HEK293 (cell line): ENCODE measurements around the gene TCF7L1.

Experiments
- CTCF ChIA-PET: fragments of 350-600 bp; formaldehyde crosslinking; extraction: SDS; loops from one replicate; lab custom pipeline; 2021; ENCODE audit warnings: antibody characterized with exemption; lab: Yijun Ruan, JAX
- POLR2A ChIA-PET: fragments of 300-600 bp; formaldehyde crosslinking; extraction: SDS; loops from one replicate; lab custom pipeline; 2020; ENCODE audit warnings: antibody characterized with exemption, inconsistent platforms; lab: Yijun Ruan, JAX
- H3K27ac ChIP-seq: fragments of 200-500 bp; sonication (Bioruptor generic); 2 replicates; pipeline ENCODE4 v1.5.1; 2014; ENCODE audit warnings: low read depth, low read length, control low read depth, inconsistent platforms; ENCODE audit errors: extremely low read depth
- H3K36me3 ChIP-seq, 2 experiments: fragments of 200-500 bp in 1 of 2; sonication (Bioruptor generic) in 1 of 2; 1 replicate in 1 of 2; 2 replicates in 1 of 2; pipeline ENCODE4 v1.5.1; 2014 to 2017; ENCODE audit warnings: inconsistent platforms in 2 of 2, low read length in 2 of 2; ENCODE audit not compliant: control insufficient read depth in 2 of 2, insufficient read depth in 1 of 2
- H3K4me1 ChIP-seq: fragments of 200-500 bp; sonication (Bioruptor generic); 2 replicates; pipeline ENCODE4 v1.5.1; 2014; ENCODE audit warnings: mild to moderate bottlenecking, low read length, inconsistent platforms; ENCODE audit not compliant: control insufficient read depth, insufficient read depth
- H3K4me3 ChIP-seq: 2 replicates; pipeline ENCODE4 v1.5.1; 2011; ENCODE audit warnings: low read depth, mild to moderate bottlenecking, control low read depth, low read length, moderate library complexity
- H3K9me3 ChIP-seq: fragments of 200-500 bp; sonication (Bioruptor generic); 2 replicates; pipeline ENCODE4 v1.5.1; 2014; ENCODE audit warnings: low read depth, low read length, inconsistent platforms; ENCODE audit not compliant: control insufficient read depth, insufficient read depth
- GFI1B ChIP-seq: fragments of 450-650 bp; formaldehyde crosslinking; IDR thresholded peaks from 2 replicates; pipeline ENCODE4 v1.5.1; 2016; ENCODE audit warnings: missing biosample characterization, missing genetic modification characterization
- GLI4 ChIP-seq: fragments of 450-650 bp; formaldehyde crosslinking; IDR thresholded peaks from 2 replicates; pipeline ENCODE4 v1.5.1; 2016; ENCODE audit warnings: missing biosample characterization, missing genetic modification characterization
- KLF8 ChIP-seq: fragments of 450-650 bp; formaldehyde crosslinking; IDR thresholded peaks from 2 replicates; pipeline ENCODE4 v1.5.1; 2016; ENCODE audit warnings: missing biosample characterization, missing genetic modification characterization
- KLF9 ChIP-seq: fragments of 450-650 bp; formaldehyde crosslinking; IDR thresholded peaks from 2 replicates; pipeline ENCODE4 v1.5.1; 2016; ENCODE audit warnings: missing biosample characterization, missing genetic modification characterization, low read depth
- SALL2 ChIP-seq: fragments of 450-650 bp; formaldehyde crosslinking; IDR thresholded peaks from 2 replicates; pipeline ENCODE4 v1.5.0; 2017; ENCODE audit warnings: missing biosample characterization, mild to moderate bottlenecking, missing genetic modification characterization, borderline replicate concordance
- SP7 ChIP-seq: fragments of 450-650 bp; formaldehyde crosslinking; IDR thresholded peaks from 2 replicates; pipeline ENCODE4 v1.5.1; 2016; ENCODE audit warnings: missing biosample characterization, missing genetic modification characterization
- TRIM28 ChIP-seq: IDR thresholded peaks from 2 replicates; pipeline ENCODE4 v1.6.1; 2011; ENCODE audit warnings: low read length, control low read depth, borderline replicate concordance
- ZEB2 ChIP-seq: fragments of 450-650 bp; formaldehyde crosslinking; IDR thresholded peaks from 2 replicates; pipeline ENCODE4 v1.5.1; 2016; ENCODE audit warnings: missing biosample characterization, missing genetic modification characterization
- ZFP3 ChIP-seq: fragments of 450-650 bp; formaldehyde crosslinking; IDR thresholded peaks from 2 replicates; pipeline ENCODE4 v1.5.1; 2016; ENCODE audit warnings: low read depth, missing biosample characterization, missing genetic modification characterization
- ZNF174 ChIP-seq: fragments of 450-650 bp; formaldehyde crosslinking; IDR thresholded peaks from 2 replicates; pipeline ENCODE4 v1.5.0; 2017; ENCODE audit warnings: missing biosample characterization, mild to moderate bottlenecking, missing genetic modification characterization
- ZNF239 ChIP-seq: fragments of 450-650 bp; formaldehyde crosslinking; IDR thresholded peaks from 2 replicates; pipeline ENCODE4 v1.5.1; 2016; ENCODE audit warnings: missing biosample characterization, missing genetic modification characterization
- ZNF274 ChIP-seq, 2 experiments: fragments of 200-500 bp in 1 of 2; fragments of 450-650 bp in 1 of 2; sonication (Bioruptor generic) in 1 of 2; formaldehyde crosslinking in 1 of 2; IDR thresholded peaks; 2 replicates each; pipeline versions ENCODE4 v1.5.1 to v1.6.1; 2014 to 2016; ENCODE audit warnings: borderline replicate concordance in 1 of 2, inconsistent platforms in 1 of 2, low read length in 1 of 2, missing biosample characterization in 1 of 2, missing genetic modification characterization in 1 of 2
- ZNF423 ChIP-seq: fragments of 450-650 bp; formaldehyde crosslinking; IDR thresholded peaks from 2 replicates; pipeline ENCODE4 v1.5.1; 2016; ENCODE audit warnings: missing biosample characterization, missing genetic modification characterization
- ZNF510 ChIP-seq: fragments of 450-650 bp; formaldehyde crosslinking; IDR thresholded peaks from 2 replicates; pipeline ENCODE4 v1.5.1; 2018; ENCODE audit warnings: mild to moderate bottlenecking, missing genetic modification characterization, missing biosample characterization; ENCODE audit not compliant: insufficient replicate concordance
- ZNF529 ChIP-seq: fragments of 450-650 bp; formaldehyde crosslinking; IDR thresholded peaks from 2 replicates; pipeline ENCODE4 v1.5.1; 2017; ENCODE audit warnings: missing genetic modification characterization, missing biosample characterization; ENCODE audit not compliant: insufficient replicate concordance
- ZNF621 ChIP-seq: fragments of 450-650 bp; formaldehyde crosslinking; IDR thresholded peaks from 2 replicates; pipeline ENCODE4 v1.5.1; 2017; ENCODE audit warnings: missing biosample characterization, missing genetic modification characterization
- ZNF664 ChIP-seq: fragments of 450-650 bp; formaldehyde crosslinking; IDR thresholded peaks from 2 replicates; pipeline ENCODE4 v1.5.1; 2016; ENCODE audit warnings: missing biosample characterization, missing genetic modification characterization
- ZNF707 ChIP-seq: fragments of 450-650 bp; formaldehyde crosslinking; IDR thresholded peaks from 2 replicates; pipeline ENCODE4 v1.5.1; 2016; ENCODE audit warnings: missing biosample characterization, missing genetic modification characterization
- ZNF76 ChIP-seq: fragments of 450-650 bp; formaldehyde crosslinking; IDR thresholded peaks from 2 replicates; pipeline ENCODE4; 2016; ENCODE audit warnings: low read depth, missing biosample characterization, missing genetic modification characterization, borderline replicate concordance
- ZNF791 ChIP-seq: fragments of 450-650 bp; formaldehyde crosslinking; IDR thresholded peaks from 2 replicates; pipeline ENCODE4 v1.5.1; 2016; ENCODE audit warnings: missing biosample characterization, missing genetic modification characterization
- ZNF792 ChIP-seq: fragments of 450-650 bp; formaldehyde crosslinking; IDR thresholded peaks from 2 replicates; pipeline ENCODE4 v1.5.1; 2016; ENCODE audit warnings: missing biosample characterization, missing genetic modification characterization
- TF ChIP-seq, protein P1 (sequence below): fragments of 450-650 bp; formaldehyde crosslinking; IDR thresholded peaks from 2 replicates; pipeline ENCODE4 v1.5.1; 2016; ENCODE audit warnings: missing biosample characterization, missing genetic modification characterization, low read depth

Gene TCF7L1

DNA sequence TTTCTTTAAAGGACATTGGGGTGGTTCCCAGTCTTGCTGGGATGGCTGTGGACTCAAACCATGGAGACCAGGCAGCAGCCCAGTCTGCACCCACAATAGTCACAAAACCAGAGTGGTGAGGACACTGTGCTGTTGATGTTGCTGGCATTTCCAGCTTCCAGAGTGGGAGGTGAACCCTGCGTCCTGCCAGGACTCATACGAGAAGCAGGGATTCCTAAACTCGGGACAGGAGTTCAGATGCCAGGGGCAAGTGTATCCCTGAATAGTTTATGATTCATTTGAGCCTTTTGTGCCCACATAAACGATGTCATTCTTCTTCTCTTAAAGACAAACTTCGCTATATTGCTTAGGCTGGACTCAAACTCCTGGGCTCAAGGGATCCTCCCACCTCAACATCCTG lies 62.8 kb downstream of the TCF7L1 start:
- no peak for TF ChIP-seq ZNF707
- no peak for TF ChIP-seq SP7
- TF ChIP-seq ZNF274 (IDR thresholded peaks at IDR 0.05; ENCODE audit: low read length), result no peak
- TF ChIP-seq ZNF274 (tag by site-specific recombination; IDR thresholded peaks at IDR 0.05; ENCODE audit: borderline replicate concordance), result no peak
- no peak for TF ChIP-seq ZNF621 (tag by site-specific recombination)
- no peak for TF ChIP-seq ZNF423
- no peak for TF ChIP-seq GLI4 (tag by site-specific recombination)
- TF ChIP-seq ZNF791 (tag by site-specific recombination), result no peak
- no peak for TF ChIP-seq SALL2 (tag by site-specific recombination)
- no peak for TF ChIP-seq GFI1B (tag by site-specific recombination)
- no peak for TF ChIP-seq ZNF792
- no peak for TF ChIP-seq KLF8 (tag by site-specific recombination)
- TF ChIP-seq ZNF76 (tag by site-specific recombination), result no peak
- TF ChIP-seq ZNF239 (tag by site-specific recombination), result no peak
- TF ChIP-seq KLF9 (tag by site-specific recombination), result no peak
- TF ChIP-seq ZNF529 (tag by site-specific recombination), result no peak
- no peak for TF ChIP-seq ZEB2 (tag by site-specific recombination)
- TF ChIP-seq, all 188 proteins: peak for 0
- H3K4me3 ChIP-seq, result no peak overlapping the region
- no peaks in the 10 kb centered on the region for H3K4me1 ChIP-seq
- H3K9me3 ChIP-seq, result no peaks in the 10 kb centered on the region
- POLR2A ChIA-PET, result no interaction called here
- CTCF ChIA-PET, result interaction anchor here (0.5 kb wide), 1 partner anchor 10 kb away, joined by 3 read pairs; no protein-coding TSS in a partner anchor
- no peak overlapping the region for H3K27ac ChIP-seq
- H3K36me3 ChIP-seq, result no peaks in the 10 kb centered on the region

- TF ChIP-seq TRIM28 (no peak), KLF8 (tag by site-specific recombination) (no peak), ZNF664 (tag by site-specific recombination) (no peak), ZNF510 (tag by site-specific recombination) (no peak), SP7 (no peak), ZNF174 (tag by site-specific recombination) (no peak)
- TF ChIP-seq, protein P1, sequence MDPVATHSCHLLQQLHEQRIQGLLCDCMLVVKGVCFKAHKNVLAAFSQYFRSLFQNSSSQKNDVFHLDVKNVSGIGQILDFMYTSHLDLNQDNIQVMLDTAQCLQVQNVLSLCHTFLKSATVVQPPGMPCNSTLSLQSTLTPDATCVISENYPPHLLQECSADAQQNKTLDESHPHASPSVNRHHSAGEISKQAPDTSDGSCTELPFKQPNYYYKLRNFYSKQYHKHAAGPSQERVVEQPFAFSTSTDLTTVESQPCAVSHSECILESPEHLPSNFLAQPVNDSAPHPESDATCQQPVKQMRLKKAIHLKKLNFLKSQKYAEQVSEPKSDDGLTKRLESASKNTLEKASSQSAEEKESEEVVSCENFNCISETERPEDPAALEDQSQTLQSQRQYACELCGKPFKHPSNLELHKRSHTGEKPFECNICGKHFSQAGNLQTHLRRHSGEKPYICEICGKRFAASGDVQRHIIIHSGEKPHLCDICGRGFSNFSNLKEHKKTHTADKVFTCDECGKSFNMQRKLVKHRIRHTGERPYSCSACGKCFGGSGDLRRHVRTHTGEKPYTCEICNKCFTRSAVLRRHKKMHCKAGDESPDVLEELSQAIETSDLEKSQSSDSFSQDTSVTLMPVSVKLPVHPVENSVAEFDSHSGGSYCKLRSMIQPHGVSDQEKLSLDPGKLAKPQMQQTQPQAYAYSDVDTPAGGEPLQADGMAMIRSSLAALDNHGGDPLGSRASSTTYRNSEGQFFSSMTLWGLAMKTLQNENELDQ (tag by site-specific recombination), result no peak
- ChIA-PET POLR2A (no interaction called here), CTCF (interaction anchor here (0.6 to 1.8 kb wide), 4 partner anchors 14 to 75 kb away, joined by 3 to 5 read pairs (median 4); no protein-coding TSS in a partner anchor)
- H3K27ac ChIP-seq, result no peak overlapping the region
- H3K4me1 ChIP-seq, result no peaks in the 10 kb centered on the region
- no peaks in the 10 kb centered on the region for H3K36me3 ChIP-seq
- no peak overlapping the region for H3K4me3 ChIP-seq
- H3K9me3 ChIP-seq, result no peaks in the 10 kb centered on the region
These were observed 66.5 kb downstream of the TCF7L1 start for GRCh38 chr2:85199698-85200097.

DNA sequence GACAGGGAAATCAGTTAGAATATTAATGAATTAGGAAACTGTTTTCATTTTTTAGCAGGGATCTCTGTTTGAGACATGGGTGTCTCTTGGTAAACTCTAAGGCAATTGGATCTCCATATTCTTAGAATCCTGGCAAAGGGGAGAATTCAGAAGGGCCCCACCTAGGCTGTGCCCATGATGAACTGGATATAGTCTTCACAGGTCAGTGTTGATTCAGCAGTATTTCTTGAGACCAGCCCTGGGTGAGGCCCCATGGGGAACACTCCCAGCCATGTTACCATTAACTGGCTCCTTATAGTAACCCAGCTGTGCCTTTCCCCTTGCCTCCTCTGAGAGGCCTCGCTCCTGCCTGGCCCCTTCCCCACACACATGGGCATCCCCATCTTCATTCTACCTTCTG lies 76.7 kb downstream of the TCF7L1 start:
- no peak for TF ChIP-seq ZFP3 (tag by site-specific recombination)
- Histone ChIP-seq H3K36me3 (no peaks in the 10 kb centered on the region), H3K4me1 (no peaks in the 10 kb centered on the region), H3K9me3 (no peaks in the 10 kb centered on the region), H3K27ac (no peak overlapping the region), H3K4me3 (no peak overlapping the region)
- ChIA-PET CTCF (no interaction called here), POLR2A (no interaction called here)
